Psoas muscle (tissue), 8 donors: ENCODE measurements around the gene SH3TC1. TPM values are rescaled to one million over a fixed set of nuclear protein-coding genes. Genes with fewer than 3 reads are reported as not detected.
A peak's percentile ranks its signal among the peaks of the same experiment; 100 is the strongest.

Source experiments
- ATAC-seq, 4 donors: fragments of 200-7000 bp; cut with Tn5 transposase; one replicate each; pipeline ENCODE4 v1.9.1; 2020; ENCODE audit warnings: moderate library complexity in 3 of 4, mild to moderate bottlenecking in 2 of 4
- DNase-seq, 2 donors: peaks; one replicate each; pipeline ENCODE4 v3.0.0-alpha.2; 2020
- H3K27ac ChIP-seq: fragments of 200-600 bp; one replicate; pipeline ENCODE4 v1.8.0; 2022
- H3K27me3 ChIP-seq, 3 donors: fragments of 200-600 bp in 1 of 3; one replicate each; pipeline versions ENCODE4 v1.6.1 to v1.8.0; 2013 to 2022; ENCODE audit warnings: low read length in 2 of 3, mild to moderate bottlenecking in 2 of 3, moderate library complexity in 1 of 3; ENCODE audit not compliant: insufficient read depth in 3 of 3
- H3K36me3 ChIP-seq, 2 donors: fragments of 200-600 bp in 1 of 2; one replicate each; pipeline versions ENCODE4 v1.6.1 to v1.8.0; 2013 to 2022; ENCODE audit warnings: low read depth in 1 of 2, mild to moderate bottlenecking in 1 of 2, moderate library complexity in 1 of 2; ENCODE audit not compliant: insufficient read depth in 1 of 2
- H3K4me1 ChIP-seq: fragments of 200-600 bp; one replicate; pipeline ENCODE4 v1.8.0; 2022
- H3K4me3 ChIP-seq: fragments of 200-600 bp; one replicate; pipeline ENCODE4 v1.8.0; 2022; ENCODE audit warnings: mild to moderate bottlenecking
- H3K9me3 ChIP-seq: fragments of 200-600 bp; one replicate; pipeline ENCODE4 v1.8.0; 2022
- CTCF ChIP-seq: fragments of 200-600 bp; IDR thresholded peaks from one replicate; pipeline ENCODE4 v1.8.0; 2022; ENCODE audit warnings: antibody characterized with exemption
- WGBS, 3 donors: extraction: QIAGEN DNeasy Blood & Tissue Kit; methylation state at CpG; one replicate each; pipeline versions ENCODE4 v1.1.6 to v1.1.7; 2013; 5-methylcytosine and 5-hydroxymethylcytosine counted together
- intact Hi-C, 2 donors: fragments of 100-400 bp; cut with DNase I; formaldehyde crosslinking; loops; one replicate each; pipeline versions ENCODE4 v1.11.0 to v1.14.2; 2022
- polyA plus RNA-seq, 3 donors: library from polyadenylated mRNA; stranded (reverse); fragments of 200-250 nt; gene quantifications; one replicate each; pipeline ENCODE4 v1.2.3, GENCODE V29; 2013
- total RNA-seq, 4 donors: library from RNA; stranded (reverse); fragmentation: NEBNext Ultra II Directional in 2 of 4; extraction: Animal tissue kit (Norgen Biotek cat#: 25700) in 2 of 4; gene quantifications; one replicate each; pipeline versions ENCODE4 v1.2.1 to v1.2.4, GENCODE V29; 2021 to 2023
- donor health status: healthy with polysubstance abuse.
- donor health status: DM: no; HTN: no; CAD: no; lungs with moderate emphysema.
- donor health status: Bipolar disorder and iron deficiency.
- donor health status: healthy.
- donor health status: DM: yes; HTN: yes; CAD: no.
- donor health status: DM: no; HTN: no; CAD: no.
- donor health status: DM: no; HTN: no; CAD: no.
- donor health status: DM: yes; HTN: yes; CAD: no.

SH3TC1 gene
- total and polyA plus RNA-seq, 7 donors = 1.9 to 7.9 (median 4.7) TPM

DNA sequence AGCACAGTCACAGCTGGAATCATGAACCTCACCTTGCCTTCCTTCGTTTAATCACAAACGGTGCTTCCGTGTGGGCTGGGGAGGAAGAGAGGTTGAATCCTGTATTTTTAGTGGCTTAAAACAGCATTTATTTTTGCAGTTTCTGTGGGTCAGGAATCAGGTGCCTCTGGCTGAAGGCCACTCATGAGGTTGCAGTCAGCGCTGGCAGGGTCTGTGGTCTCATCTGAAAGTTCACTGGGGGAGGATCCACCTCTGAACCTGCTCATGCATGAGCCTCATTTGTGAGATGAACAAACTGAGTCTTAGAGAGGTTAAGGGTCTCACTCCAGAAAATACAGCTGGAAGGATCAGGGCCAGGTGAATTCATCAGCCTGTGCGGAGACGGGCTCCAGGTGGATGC lies 23.4 kb upstream of the SH3TC1 start:
- WGBS, 3 donors = 81 to 87% (median 87%) methylated on average over 6 of the region's 6 CpGs
- no peaks in the 10 kb centered on the region for H3K36me3 ChIP-seq
- TF ChIP-seq CTCF = no peak
- DNase-seq (no peak), ATAC-seq (no peak)
- H3K4me3 ChIP-seq = no peak overlapping the region
- intact Hi-C loops = loop anchor here in 1 of 2 donors (5.0 kb wide), 1 partner anchor 227 kb away; no protein-coding TSS in a partner anchor
- no peaks in the 10 kb centered on the region for H3K9me3 ChIP-seq
- H3K27me3 ChIP-seq = no peaks in the 10 kb centered on the region
- no peak overlapping the region for H3K27ac ChIP-seq
- H3K4me1 ChIP-seq = peaks cover 29% of the 10 kb centered on the region

DNA sequence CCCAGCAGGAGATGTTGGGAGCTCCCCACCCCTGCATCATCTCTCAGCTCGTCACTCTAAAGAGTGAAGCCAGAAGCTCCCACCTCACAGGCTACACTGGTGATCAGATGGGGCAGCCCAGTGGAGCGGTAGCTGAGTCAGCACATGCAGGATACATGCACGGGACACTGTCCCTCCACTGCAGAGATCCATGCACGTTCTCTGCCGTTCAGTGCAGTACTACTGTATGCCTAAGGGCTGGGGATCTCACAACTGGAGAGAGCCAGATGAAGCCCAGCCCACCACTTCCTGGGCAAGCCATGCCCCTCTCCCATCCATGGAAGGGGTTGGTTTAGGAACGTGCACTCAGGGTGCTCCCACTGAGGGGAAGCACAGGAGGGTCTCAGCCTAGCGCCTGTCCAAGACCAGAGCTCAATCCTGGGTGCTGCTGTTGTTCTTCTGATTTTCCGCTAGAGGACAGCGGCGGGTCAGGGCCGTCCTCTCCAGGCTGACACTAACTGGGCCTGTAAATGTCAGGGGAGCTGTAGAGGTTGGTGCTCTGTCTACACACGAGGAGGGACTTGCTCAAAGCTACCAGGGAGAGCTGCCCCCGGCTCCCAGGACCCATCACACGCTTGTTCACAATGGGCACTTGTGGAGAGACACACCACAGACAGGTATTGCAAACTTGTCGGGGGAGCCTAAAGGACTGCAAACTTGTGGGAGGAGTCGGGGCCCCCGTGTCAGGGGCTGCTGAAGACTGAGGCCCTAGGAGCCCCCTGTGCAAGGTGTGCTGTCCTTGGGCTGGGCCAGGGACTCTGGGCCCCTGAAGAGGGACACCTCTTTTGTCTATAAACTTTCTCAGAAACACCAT lies 22.3 kb upstream of the SH3TC1 start:
- H3K9me3 ChIP-seq = no peaks in the 10 kb centered on the region
- peak; percentile 84 for TF ChIP-seq CTCF
- no peak overlapping the region for H3K4me3 ChIP-seq
- DNase-seq (peak in 1 of 2 donors; percentile 74), ATAC-seq (peak; percentile 73 to 82 (median 78))
- H3K27me3 ChIP-seq = no peaks in the 10 kb centered on the region
- 40 to 44% (median 44%) methylated on average over 17 of the region's 17 CpGs for WGBS, 3 donors
- intact Hi-C loops = loop anchor here in 1 of 2 donors (5.0 kb wide), 1 partner anchor 226 kb away; no protein-coding TSS in a partner anchor
- H3K36me3 ChIP-seq = no peaks in the 10 kb centered on the region
- H3K27ac ChIP-seq = no peak overlapping the region
- H3K4me1 ChIP-seq = peaks cover 21% of the 10 kb centered on the region

DNA sequence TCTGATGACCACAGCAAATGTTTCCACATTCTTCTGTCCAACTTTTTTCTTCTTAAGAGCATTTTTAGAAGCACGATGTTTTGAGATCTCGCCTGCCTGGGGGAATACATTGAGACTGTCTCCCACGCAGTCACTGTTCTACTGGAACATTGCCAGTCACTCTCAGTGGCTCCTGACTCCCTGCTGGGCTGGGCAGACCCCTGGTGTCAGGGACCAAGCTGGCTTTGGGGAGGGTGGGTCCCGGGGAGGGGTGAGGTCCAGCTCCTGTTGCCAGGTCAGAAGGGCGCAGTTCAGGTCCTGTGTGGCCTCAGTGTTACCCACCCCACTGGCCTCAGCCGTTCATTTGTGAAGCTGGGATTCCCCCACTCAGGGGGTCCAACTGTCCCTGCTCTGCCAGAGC lies 21.5 kb upstream of the SH3TC1 start:
- Histone ChIP-seq H3K9me3 (no peaks in the 10 kb centered on the region), H3K36me3 (no peaks in the 10 kb centered on the region), H3K27me3 (no peaks in the 10 kb centered on the region), H3K4me1 (peaks cover 20% of the 10 kb centered on the region), H3K27ac (no peak overlapping the region), H3K4me3 (no peak overlapping the region)
- intact Hi-C loops = loop anchor here in 1 of 2 donors (5.0 kb wide), 1 partner anchor 225 kb away; no protein-coding TSS in a partner anchor
- ATAC-seq = no peak
- DNase-seq = no peak
- 64 to 81% (median 71%) methylated on average over 6 of the region's 6 CpGs for WGBS, 3 donors
- no peak for TF ChIP-seq CTCF

GRCh38 chr4:8177956-8178355 lies 21.1 kb upstream of the SH3TC1 start:
- ATAC-seq (no peak), DNase-seq (no peak)
- H3K4me1 ChIP-seq = peaks cover 25% of the 10 kb centered on the region
- TF ChIP-seq CTCF = no peak
- H3K9me3 ChIP-seq = no peaks in the 10 kb centered on the region
- no peaks in the 10 kb centered on the region for H3K36me3 ChIP-seq
- no peak overlapping the region for H3K4me3 ChIP-seq
- H3K27ac ChIP-seq = no peak overlapping the region
- intact Hi-C loops = loop anchor here in 1 of 2 donors (5.0 kb wide), 1 partner anchor 224 kb away; no protein-coding TSS in a partner anchor
- no peaks in the 10 kb centered on the region for H3K27me3 ChIP-seq
- 93 to 94% (median 94%) methylated on average over 11 of the region's 11 CpGs for WGBS, 3 donors
